GM13976 (cell line): ENCODE data around the gene NEK9.

Source experiments
- DNase-seq: peaks from one replicate; pipeline ENCODE4 v3.0.0; 2012; ENCODE audit warnings: low spot score
- in situ Hi-C: fragments of 300-500 bp; cut with MboI; formaldehyde crosslinking; loops from one replicate; pipeline ENCODE4 v1.12.0; 2022; ENCODE audit warnings: low sequenced_read_pairs, mixed read lengths, inconsistent platforms; ENCODE audit not compliant: unreplicated experiment
- TF ChIP-seq, protein P1 (sequence below): IDR thresholded peaks from 2 replicates; pipeline ENCODE4 v1.5.1; 2012; ENCODE audit warnings: borderline replicate concordance, mild to moderate bottlenecking; ENCODE audit not compliant: insufficient read depth; ENCODE audit errors: extremely low read depth, missing control alignments, control extremely low read depth

Gene NEK9

GRCh38 chr14:75049731-75050201, 77.1 kb downstream of the NEK9 start:
- DNase-seq: no peak
- in situ Hi-C loops: no loop called here
- TF ChIP-seq, protein P1, sequence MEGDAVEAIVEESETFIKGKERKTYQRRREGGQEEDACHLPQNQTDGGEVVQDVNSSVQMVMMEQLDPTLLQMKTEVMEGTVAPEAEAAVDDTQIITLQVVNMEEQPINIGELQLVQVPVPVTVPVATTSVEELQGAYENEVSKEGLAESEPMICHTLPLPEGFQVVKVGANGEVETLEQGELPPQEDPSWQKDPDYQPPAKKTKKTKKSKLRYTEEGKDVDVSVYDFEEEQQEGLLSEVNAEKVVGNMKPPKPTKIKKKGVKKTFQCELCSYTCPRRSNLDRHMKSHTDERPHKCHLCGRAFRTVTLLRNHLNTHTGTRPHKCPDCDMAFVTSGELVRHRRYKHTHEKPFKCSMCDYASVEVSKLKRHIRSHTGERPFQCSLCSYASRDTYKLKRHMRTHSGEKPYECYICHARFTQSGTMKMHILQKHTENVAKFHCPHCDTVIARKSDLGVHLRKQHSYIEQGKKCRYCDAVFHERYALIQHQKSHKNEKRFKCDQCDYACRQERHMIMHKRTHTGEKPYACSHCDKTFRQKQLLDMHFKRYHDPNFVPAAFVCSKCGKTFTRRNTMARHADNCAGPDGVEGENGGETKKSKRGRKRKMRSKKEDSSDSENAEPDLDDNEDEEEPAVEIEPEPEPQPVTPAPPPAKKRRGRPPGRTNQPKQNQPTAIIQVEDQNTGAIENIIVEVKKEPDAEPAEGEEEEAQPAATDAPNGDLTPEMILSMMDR: no peak

GRCh38 chr14:75049136-75049535, 77.7 kb downstream of the NEK9 start:
- TF ChIP-seq, protein P1: no peak
- DNase-seq: no peak
- in situ Hi-C loops: no loop called here

GRCh38 chr14:75048101-75048500, 78.7 kb downstream of the NEK9 start:
- TF ChIP-seq, protein P1: no peak
- in situ Hi-C loops: no loop called here
- no peak for DNase-seq

DNA sequence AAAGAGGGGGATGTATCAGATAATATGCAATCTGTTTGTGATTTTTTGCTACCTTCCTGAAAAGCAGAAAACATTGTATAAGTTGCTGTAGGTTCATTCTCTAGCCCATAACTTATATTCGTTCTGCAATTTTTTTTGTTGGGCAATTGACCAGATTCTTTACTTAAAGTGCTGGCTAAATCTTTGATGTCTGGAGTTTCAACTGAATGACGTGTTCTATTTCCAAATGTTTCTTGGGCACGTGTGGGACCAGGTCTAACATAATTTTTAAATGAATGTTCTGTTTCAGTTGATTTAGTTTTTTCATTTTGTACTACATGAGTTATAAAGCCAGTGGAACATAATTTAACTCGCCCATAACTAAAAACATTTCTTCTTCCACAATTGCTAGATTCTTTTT, 79.3 kb downstream of the NEK9 start:
- in situ Hi-C loops: no loop called here
- DNase-seq: no peak
- TF ChIP-seq, protein P1: no peak

GRCh38 chr14:75046899-75047298, 79.9 kb downstream of the NEK9 start:
- in situ Hi-C loops: no loop called here

GRCh38 chr14:75046275-75046674, 80.6 kb downstream of the NEK9 start:
- in situ Hi-C loops: no loop called here
- DNase-seq: no peak
- TF ChIP-seq, protein P1: no peak

More at GRCh38 chr14:75046899-75047298, 79.9 kb downstream of the NEK9 start:
- TF ChIP-seq, protein P1: no peak
- DNase-seq: no peak

DNA sequence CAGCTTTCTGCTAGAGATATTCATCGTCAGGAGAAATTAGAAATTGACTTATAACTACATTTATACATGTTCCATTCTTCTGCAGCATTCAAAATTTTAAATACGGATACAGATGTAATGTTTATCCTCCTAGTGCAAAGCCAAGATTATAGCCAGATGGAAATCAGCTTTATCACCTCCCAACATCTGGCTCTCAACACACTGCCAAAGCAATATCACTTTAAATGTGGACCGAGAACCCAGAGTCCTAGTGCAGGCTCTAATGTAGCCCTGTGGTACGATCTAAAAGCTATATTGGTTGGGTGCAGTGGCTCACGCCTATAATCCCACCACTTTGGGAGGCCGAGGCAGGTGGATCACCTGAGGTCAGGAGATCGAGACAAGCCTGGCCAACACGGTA, 82.1 kb downstream of the NEK9 start:
- in situ Hi-C loops: no loop called here
- no peak for DNase-seq
- TF ChIP-seq, protein P1: no peak
